Panc1 (cell line): ENCODE measurements around the gene NOVA2. TPM values are rescaled to one million over a fixed set of nuclear protein-coding genes. Genes with fewer than 3 reads are reported as not detected.

Source experiments
- ATAC-seq: fragments of 200-7000 bp; cut with Tn5 transposase; 2 replicates; pipeline ENCODE4 v1.9.1; 2020; ENCODE audit warnings: mild to moderate bottlenecking, moderate library complexity
- BruUV-seq: library from RNA; stranded (reverse); fragments of 400-500 nt; replicated peaks from 2 replicates; lab custom pipeline; 2021; lab: Mats Ljungman, UMichigan
- CTCF ChIA-PET: fragments of 300-600 bp; sonication (Branson Sonifier 250); formaldehyde crosslinking; loops from one replicate; lab custom pipeline; 2022; ENCODE audit warnings: antibody characterized with exemption; lab: Charles Lee
- POLR2A ChIA-PET: fragments of 300-600 bp; sonication (Branson Sonifier 250); formaldehyde crosslinking; loops from one replicate; lab custom pipeline; 2022; ENCODE audit warnings: antibody characterized with exemption; lab: Charles Lee
- DNase-seq: peaks from one replicate; pipeline ENCODE4 v3.0.0-alpha.2; 2010; ENCODE audit warnings: low read depth, low spot score
- H3K27ac ChIP-seq: 2 replicates; pipeline ENCODE4 v1.5.1; 2011; ENCODE audit warnings: mild to moderate bottlenecking, low read length, inconsistent platforms
- H3K27me3 ChIP-seq: fragments of 200-500 bp; sonication (Bioruptor generic); 2 replicates; pipeline ENCODE4 v1.6.0; 2014; ENCODE audit warnings: low read length, inconsistent platforms; ENCODE audit not compliant: control insufficient read depth, insufficient read depth
- H3K36me3 ChIP-seq: fragments of 200-500 bp; sonication (Bioruptor generic); 2 replicates; pipeline ENCODE4 v1.5.1; 2014; ENCODE audit warnings: inconsistent platforms, mild to moderate bottlenecking, low read length, moderate library complexity; ENCODE audit not compliant: control insufficient read depth, insufficient read depth
- H3K4me1 ChIP-seq: 2 replicates; pipeline ENCODE4 v1.5.1; 2011; ENCODE audit warnings: inconsistent platforms, mild to moderate bottlenecking, low read length, moderate library complexity; ENCODE audit not compliant: control insufficient read depth, insufficient read depth
- H3K4me3 ChIP-seq, 2 experiments: 2 replicates each; pipeline ENCODE4 v1.5.1; 2011 to 2012; ENCODE audit warnings: low read depth in 2 of 2, low read length in 2 of 2, mild to moderate bottlenecking in 2 of 2, inconsistent platforms in 1 of 2, moderate library complexity in 1 of 2
- H3K9me3 ChIP-seq: fragments of 200-500 bp; sonication (Bioruptor generic); 2 replicates; pipeline ENCODE4 v1.5.1; 2014; ENCODE audit warnings: low read depth, mild to moderate bottlenecking, inconsistent platforms, low read length, moderate library complexity; ENCODE audit not compliant: control insufficient read depth, insufficient read depth
- CTCF ChIP-seq: fragments of 450-650 bp; IDR thresholded peaks from 2 replicates; pipeline ENCODE4 v1.5.1; 2017; ENCODE audit warnings: mild to moderate bottlenecking
- POLR2AphosphoS5 ChIP-seq: IDR thresholded peaks from 2 replicates; pipeline ENCODE4 v1.6.1; 2012; ENCODE audit warnings: mild to moderate bottlenecking, low read depth, low read length, moderate library complexity
- REST ChIP-seq, 2 experiments: IDR thresholded peaks; 2 replicates each; pipeline ENCODE4 v1.6.1; 2011 to 2012; ENCODE audit warnings: low read depth in 2 of 2, control low read depth in 1 of 2, low read length in 1 of 2, mild to moderate bottlenecking in 1 of 2, moderate library complexity in 1 of 2; ENCODE audit not compliant: insufficient read depth in 1 of 2
- SIN3A ChIP-seq: IDR thresholded peaks from 2 replicates; pipeline ENCODE4 v1.6.1; 2012; ENCODE audit warnings: low read depth, mild to moderate bottlenecking, low read length, moderate library complexity, borderline replicate concordance; ENCODE audit not compliant: insufficient read depth
- TCF7L2 ChIP-seq: IDR thresholded peaks from 2 replicates; pipeline ENCODE4 v1.6.1; 2011; ENCODE audit warnings: mild to moderate bottlenecking, low read depth, low read length, inconsistent platforms
- in situ Hi-C: cut with HindIII; loops from 2 replicates; pipeline ENCODE4 v1.10.0; 2016; ENCODE audit warnings: low sequenced_read_pairs, low pct_unique_long_range_greater_than_20kb
- intact Hi-C: fragments of 100-400 bp; cut with micrococcal nuclease; formaldehyde crosslinking; loops from one replicate; pipeline ENCODE4 v1.10.0; 2022; ENCODE audit not compliant: unreplicated experiment
- total RNA-seq: library from RNA; stranded (reverse); gene quantifications from one replicate; pipeline ENCODE4 v1.2.1, GENCODE V29; 2021; ENCODE audit not compliant: unreplicated experiment

Gene NOVA2
- total RNA-seq, 1 experiment from 2014 or later: 0.44 TPM

- ChIA-PET CTCF (no interaction called here), POLR2A (no interaction called here)
- TF ChIP-seq CTCF (no peak), REST (IDR thresholded peaks at IDR 0.05; ENCODE audit: insufficient read depth in 1 of 2, low read depth in 2 of 2, low read length in 1 of 2) (no peak), POLR2AphosphoS5 (no peak), TCF7L2 (no peak), SIN3A (no peak)
- Histone ChIP-seq H3K9me3 (no peaks in the 10 kb centered on the region), H3K27me3 (no peaks in the 10 kb centered on the region), H3K4me3 (no peak overlapping the region; a peak in 1 of 4 replicates), H3K27ac (no peak overlapping the region), H3K36me3 (peaks cover 3% of the 10 kb centered on the region; the same call in 1 of the 2 replicates), H3K4me1 (peaks cover 4% of the 10 kb centered on the region)
- intact Hi-C loops (no loop called here), in situ Hi-C loops (no loop called here)
- DNase-seq (no peak), ATAC-seq (no peak)
- no TSS peak for BruUV-seq
Measured at GRCh38 chr19:45999653-46000121, 26.0 kb upstream of the NOVA2 start.

- Histone ChIP-seq H3K36me3 (peaks cover 3% of the 10 kb centered on the region; the same call in 1 of the 2 replicates), H3K4me1 (peaks cover 8% of the 10 kb centered on the region), H3K4me3 (no peak overlapping the region), H3K27me3 (no peaks in the 10 kb centered on the region), H3K9me3 (no peaks in the 10 kb centered on the region), H3K27ac (no peak overlapping the region)
- in situ Hi-C loops: no loop called here
- POLR2A ChIA-PET: no interaction called here
- no peak for ATAC-seq
- no peak for TF ChIP-seq REST (IDR thresholded peaks at IDR 0.05; ENCODE audit: insufficient read depth in 1 of 2, low read depth in 2 of 2, low read length in 1 of 2)
- no peak for TF ChIP-seq SIN3A
- TF ChIP-seq POLR2AphosphoS5: no peak
- TF ChIP-seq CTCF: no peak
- TF ChIP-seq TCF7L2: no peak
- CTCF ChIA-PET: no interaction called here
- BruUV-seq: no TSS peak
- no peak for DNase-seq
- intact Hi-C loops: no loop called here
Measured at GRCh38 chr19:45998834-45999233, 25.2 kb upstream of the NOVA2 start.
